NCI-H2227 treated with DMSO at 0.1 percent for 48 hours (cell line): ENCODE measurements around the gene FRMD1.

Source experiments
- DNase-seq: peaks from one replicate; lab custom pipeline; 2025; lab: John Stamatoyannopoulos, UW

The FRMD1 gene

DNA sequence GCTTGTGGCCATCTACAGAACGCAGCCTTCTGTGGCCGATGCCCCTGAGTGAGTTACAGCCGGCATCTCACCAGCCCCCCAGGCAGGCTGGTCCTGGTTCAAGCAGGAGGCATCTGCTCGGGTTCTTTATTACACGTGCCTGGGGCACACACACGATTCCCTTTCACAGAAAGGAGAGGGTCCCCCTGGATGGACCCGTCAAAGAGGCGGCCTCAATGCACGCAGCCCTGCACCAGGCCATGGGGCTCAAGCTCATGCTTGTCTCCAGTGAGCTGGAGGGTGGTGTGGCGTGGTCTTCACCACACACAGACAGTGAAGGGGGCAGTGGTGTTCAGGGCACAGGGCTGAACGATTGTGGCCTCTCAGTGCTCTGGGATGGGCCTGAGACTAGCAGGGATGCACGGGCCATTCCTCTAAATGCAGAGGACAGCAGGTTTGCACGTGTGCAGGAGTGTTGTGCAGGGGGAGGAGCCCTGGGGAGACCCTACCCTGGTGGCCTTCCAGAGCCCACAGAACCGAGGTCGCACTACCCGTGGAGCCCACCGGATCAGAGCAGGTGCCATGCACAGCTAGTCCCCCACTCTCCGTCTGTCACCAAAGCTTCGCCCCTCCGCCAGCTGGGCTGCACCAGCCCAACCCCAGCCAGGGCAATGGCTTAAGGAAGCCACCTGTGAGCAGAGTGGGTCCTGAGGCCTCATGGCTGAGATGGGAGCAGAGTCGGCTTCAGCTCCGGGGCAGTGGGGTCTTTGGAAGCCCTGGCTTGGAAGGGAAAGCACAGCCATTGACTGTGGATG lies 23.1 kb downstream of the FRMD1 start:
- no peak for DNase-seq

DNA sequence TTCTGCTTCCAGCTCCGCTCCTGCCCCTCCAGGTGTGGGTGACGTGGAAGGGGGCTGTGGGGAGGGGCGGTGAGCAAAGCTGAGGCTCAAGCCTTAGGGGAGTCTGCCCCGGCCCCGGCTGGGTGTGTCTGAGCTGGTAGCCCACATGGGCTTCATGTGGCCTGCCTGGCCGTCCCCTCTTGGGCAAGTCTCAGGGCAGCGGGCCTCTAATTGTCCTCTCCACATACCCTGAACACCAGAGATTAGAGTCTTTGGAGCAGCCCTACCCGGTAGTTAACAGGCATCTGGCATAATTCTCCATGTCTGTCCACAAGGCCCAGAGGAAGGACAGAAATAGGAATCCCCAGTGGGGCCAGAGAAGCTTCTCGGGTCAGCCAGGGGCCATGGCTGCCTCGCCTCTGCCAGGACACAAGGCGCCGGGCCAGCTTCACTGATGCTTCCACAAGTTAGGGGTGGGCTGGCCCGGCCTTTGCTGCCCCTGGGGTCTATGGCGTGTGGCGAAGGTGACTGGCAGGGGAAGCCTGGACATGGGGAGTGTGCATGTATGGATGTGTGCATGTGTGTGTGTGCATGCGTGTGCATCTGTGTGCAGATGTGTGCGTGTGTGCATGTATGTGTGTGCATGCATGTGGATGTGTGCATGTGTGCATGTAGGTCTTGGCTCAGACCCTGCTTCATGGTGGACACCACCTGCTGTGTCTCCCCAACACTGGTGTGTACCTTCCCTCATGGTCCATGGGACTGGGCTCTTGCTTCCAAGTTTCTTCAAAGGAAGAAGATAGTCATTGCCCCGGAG lies 24.0 kb downstream of the FRMD1 start:
- DNase-seq, result no peak

DNA sequence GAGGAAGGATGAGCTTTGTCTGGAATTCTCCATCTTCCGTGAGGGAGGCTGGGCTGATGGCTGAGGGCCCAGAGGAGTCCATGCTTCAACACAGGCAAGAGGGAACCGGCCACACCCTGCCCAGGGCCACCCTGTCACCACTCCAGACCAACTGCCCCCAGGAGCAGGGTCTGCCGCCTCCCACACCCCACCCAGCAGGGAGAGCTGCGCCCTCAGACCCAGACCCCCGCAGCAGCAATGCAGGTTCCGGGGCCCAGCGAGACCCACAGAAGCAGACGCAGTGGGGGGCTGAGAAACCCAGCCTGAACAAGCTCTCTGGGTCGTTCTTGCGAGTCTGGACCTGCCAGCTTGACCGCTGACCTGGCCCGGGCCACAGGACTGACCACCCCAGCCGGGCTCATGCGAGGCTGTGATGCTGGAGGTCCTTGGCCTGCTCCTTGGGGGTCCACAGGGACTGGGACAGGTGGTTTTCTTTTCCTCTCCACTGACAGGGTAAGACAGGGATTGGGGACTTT lies 25.0 kb downstream of the FRMD1 start:
- DNase-seq, result no peak

DNA sequence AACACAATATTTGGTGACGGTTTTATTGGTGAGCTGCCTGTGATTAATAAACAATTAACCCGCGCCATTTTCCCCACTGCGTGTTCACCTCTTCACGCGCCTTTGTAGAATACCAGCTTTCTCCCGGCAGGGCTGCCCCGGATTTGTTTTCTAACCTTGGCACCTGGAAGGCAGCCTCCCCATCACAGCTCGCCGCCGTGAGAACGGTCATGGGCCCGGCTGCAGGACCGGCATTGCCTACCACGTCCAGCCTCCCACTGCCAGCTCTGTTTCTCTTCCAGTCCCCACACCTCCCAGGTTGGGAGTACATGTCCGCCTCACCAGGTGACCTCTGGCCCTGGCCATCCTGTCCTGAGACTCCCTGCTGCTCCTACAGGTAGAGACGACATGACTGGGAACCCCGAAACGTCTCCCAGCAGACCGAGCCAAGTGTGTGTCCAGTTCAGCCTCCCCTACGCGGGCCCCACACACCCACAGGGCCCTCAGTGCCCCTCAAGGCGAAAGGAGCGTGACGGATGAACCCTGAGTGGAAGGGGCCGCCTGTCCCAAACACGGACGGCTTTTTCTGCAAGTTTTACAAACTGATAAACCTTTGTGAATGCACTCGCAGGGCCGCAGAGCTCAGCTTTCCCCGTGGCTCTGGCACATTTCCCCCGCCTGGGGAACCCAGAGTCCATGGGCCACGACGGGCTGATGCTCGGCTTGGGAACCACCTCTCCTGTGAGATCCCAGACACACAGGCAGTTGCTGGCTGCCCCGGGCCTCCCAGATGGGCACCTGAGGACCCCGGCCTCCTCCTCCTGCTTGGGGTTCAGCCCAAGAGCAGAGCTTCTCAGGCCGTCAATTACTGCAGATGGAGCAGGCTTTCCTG lies 25.7 kb downstream of the FRMD1 start:
- no peak for DNase-seq

- no peak for DNase-seq
Measured at GRCh38 chr6:168052291-168052891, 26.6 kb downstream of the FRMD1 start.

- DNase-seq, result no peak
Measured at GRCh38 chr6:168051648-168052047, 27.4 kb downstream of the FRMD1 start.

- no peak for DNase-seq
Measured at GRCh38 chr6:168050881-168051586, 28.0 kb downstream of the FRMD1 start.

DNA sequence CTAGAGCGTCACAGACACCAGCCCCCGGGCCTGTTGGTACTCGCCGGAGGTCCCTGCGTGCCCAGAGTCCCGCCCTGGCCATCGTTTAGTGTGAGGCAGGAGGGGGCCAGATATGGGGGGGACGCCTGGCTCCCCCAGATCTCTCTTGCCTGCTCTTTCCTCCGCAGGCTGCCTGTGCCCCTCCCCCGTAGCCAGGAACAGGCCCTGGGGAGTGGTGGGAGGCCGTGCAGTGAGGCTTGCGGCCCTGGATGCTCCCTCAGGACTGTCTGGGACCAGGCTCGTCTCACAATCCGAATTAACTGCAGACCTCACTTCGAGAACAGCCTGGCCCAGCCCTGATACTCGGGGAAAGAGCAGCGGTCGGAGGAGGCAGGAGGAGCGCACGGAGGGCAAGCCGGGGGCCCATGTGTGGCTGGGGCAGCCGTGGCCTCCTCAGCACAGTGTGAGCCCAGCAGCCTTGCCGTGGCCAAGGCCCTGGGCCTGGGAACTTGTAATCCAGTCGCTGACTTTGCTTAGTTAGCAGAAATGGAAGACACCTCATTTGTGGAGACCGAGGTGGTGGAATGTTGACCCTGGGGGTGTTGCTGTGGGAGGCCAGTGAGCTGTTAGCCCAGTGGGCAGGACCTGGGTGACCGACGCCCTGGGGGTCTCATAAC lies 28.7 kb downstream of the FRMD1 start:
- DNase-seq, result no peak

DNA sequence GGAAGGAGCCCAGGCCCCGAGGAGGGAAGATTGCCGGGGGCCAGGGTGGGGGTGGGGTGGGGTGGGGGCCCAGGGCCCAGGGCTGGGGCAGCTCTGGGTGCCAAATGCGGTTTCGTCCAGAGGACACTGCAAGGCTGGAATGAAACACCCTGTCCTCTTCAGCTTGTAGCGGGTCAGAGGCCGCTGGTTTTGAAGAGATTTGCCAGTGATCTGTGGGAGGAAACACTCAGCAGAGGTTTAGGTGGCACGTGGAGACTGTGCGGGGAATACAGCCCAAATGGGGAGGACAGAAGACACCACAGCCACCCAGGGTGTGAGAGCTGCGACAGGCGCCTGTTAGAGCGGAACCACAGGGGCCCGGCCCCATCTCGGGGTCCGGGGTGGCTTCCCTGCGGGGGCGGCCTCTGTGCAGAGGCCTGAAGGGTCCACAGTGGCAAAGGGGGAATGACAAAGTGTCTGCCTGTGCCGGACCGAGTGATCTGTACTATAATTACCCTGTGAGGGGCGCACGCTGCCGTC lies 29.2 kb downstream of the FRMD1 start:
- no peak for DNase-seq

DNA sequence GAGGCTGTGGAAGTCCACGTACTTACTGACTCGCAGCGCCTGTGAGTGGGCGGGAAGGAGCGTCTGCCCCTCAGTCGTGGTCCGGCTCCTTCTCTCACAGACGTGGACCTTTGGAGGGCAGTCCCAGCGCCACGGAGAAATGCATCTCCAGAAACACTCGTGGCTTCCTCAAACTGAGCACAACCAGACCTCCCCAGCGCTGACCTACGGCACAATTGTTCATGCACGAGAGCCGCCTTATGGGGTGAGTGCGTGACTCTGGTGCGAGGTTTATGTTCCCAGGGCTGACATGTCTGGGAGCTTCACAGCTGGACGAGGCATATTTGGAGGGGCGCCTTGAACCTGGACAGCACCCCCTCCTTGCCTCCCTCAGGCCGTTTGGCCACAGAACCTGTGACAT lies 29.7 kb downstream of the FRMD1 start:
- no peak for DNase-seq

DNA sequence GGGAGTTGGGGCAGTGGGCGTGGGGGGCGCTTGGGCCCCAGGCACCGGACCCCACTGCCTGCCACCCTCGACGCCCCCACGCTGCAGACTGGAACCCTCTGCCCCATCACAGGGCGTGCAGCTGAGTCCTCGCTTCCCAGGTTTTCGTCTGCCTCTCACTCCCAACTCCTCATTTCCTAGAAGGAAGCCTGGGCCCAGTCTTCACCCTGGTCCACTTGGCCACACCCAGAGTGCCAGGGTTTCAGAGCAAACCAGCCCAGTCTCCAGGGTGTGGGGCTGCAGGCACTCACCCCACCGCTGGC lies 30.3 kb downstream of the FRMD1 start:
- DNase-seq, result no peak

DNA sequence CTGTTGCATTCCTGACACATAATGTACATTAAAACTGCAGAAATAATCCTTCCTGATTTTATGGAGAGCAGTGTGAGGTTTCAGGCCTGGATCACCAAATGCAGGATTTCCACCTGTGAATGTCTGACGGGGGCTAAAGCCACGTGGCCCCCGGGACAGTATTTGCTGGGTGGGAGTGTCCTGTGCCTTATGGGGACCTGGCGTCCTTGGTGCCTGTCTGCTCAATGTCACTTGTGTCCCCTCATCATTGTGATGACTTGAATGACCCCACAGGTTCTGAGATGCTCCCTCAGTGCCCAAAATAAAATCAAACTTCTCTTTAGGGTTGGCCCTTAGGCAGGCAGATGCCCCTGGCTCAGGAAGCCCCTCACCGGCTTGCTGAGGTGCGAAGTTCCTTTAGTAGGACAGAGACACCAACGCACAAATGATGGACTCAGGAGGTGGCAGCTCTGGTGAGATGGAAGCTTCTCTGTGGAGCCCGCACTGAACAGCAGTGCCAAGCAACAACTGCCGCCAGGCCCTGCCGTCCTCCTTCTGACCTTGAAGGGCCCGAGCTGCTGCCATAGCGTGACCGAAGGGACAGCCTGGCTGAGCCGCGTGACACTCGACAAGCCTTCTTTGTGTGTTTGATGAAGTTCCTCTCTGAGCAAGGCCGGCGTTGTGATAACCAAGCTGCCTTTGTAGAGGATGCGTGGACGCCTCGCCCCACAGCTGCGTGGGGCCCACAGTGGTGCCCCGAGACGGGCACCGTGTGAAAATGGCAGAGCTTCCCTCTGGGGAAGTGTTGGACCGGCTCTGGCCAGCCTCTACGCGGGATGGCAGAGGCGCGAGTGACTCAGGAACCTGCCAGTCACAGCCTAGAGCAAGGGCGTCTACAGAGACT lies 30.9 kb downstream of the FRMD1 start:
- DNase-seq, result no peak

GRCh38 chr6:168046696-168047095 lies 32.3 kb downstream of the FRMD1 start:
- DNase-seq, result no peak

DNA sequence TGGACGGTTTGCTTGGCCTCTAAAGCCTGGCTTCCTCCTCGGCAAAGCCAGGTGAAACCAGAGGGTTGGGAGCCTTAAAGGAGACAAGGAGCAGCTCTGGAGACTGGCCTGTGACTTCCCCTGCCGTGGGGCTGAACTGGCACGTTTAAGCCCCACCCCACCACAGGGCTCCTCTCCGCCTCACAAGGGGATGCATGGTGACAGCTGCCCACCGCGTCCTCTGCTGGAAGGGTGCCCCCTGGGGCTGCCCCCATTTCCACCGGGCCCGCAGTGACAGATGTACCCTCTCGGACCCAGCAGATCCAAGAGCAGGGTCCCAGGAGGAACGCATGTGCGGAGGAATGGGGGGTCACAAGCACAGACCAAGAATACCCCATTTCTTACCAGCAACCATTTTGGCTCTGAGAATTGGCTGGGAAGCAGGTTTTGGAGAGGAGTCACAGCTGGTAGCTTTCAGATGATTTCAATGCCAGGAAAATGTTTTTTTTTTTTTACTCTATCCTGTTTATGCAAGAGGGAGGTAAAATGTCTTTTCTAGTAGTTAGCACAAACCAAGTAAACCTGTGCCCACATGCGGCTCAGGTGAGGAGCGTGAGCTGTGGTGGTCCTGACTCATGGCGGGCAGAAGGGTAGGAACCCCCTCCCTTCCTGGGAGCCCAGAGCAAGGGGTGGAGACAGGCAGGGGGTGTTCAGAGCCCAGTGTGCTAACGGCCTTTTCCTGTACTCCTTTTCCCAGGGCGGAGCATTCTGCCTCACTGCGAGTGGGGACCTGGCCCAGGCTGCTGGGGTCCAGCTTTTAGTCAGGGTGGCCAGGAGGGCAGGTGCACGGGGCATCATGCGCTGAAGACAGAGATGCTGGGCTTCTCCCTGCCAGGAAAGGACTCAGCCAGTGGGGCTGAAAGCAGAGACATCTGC lies 33.0 kb downstream of the FRMD1 start:
- DNase-seq, result no peak

- DNase-seq, result no peak
Measured at GRCh38 chr6:168045141-168045691, 33.8 kb downstream of the FRMD1 start.

- no peak for DNase-seq
Measured at GRCh38 chr6:168044521-168045130, 34.4 kb downstream of the FRMD1 start.

DNA sequence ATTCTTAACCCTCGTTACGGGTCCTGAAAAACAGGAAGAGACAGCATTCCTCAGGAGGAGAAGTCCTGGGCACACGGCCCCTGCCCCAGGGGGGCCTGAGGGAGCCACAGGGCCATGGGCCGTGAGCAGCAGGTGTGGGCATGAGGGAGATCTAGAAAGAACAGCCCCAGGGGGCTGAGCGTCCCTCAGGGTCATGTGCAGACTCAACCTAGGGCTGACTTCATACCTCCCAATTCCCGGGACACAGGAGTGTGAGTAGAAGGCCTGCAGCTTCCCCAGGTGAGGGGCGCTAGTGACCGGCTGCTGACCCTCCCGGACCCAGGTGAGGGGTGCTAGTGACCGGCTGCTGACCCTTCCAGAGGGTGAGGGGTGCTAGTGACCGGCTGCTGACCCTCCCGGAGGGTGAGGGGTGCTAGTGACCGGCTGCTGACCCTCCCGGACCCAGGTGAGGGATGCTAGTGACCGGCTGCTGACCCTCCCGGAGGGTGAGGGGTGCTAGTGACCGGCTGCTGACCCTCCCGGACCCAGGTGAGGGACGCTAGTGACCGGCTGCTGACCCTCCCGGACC lies 35.1 kb downstream of the FRMD1 start:
- DNase-seq, result no peak
